GM19438 (cell line): Measurements from ENCODE around the gene SELENOT.
"Not testable (repeated sequence)": the region's sequence is repeated elsewhere in the genome, so short reads cannot be mapped to it uniquely, and the experiment has no call there.

Source experiments
- ATAC-seq: cut with Tn5 transposase; IDR thresholded peaks from one replicate; pipeline ENCODE4 v1.9.1; 2021; ENCODE audit warnings: low read depth; ENCODE audit not compliant: unreplicated experiment

The SELENOT gene

GRCh38 chr3:150607267-150608065, 4.3 kb downstream of the SELENOT start:
- ATAC-seq: no peak

- no peak for ATAC-seq
Observed at GRCh38 chr3:150609988-150610387, 6.9 kb downstream of the SELENOT start.

GRCh38 chr3:150610785-150611184, 7.7 kb downstream of the SELENOT start:
- no peak for ATAC-seq

GRCh38 chr3:150611666-150612065, 8.5 kb downstream of the SELENOT start:
- no peak for ATAC-seq

- no peak for ATAC-seq
Observed at GRCh38 chr3:150612494-150612893, 9.4 kb downstream of the SELENOT start.

- no peak for ATAC-seq
Observed at GRCh38 chr3:150613034-150613433, 9.9 kb downstream of the SELENOT start.

- ATAC-seq: no peak
Observed at GRCh38 chr3:150613709-150614480, 10.8 kb downstream of the SELENOT start.

GRCh38 chr3:150620002-150620689, 17.0 kb downstream of the SELENOT start:
- no peak for ATAC-seq

- not testable (repeated sequence) for ATAC-seq
Observed at GRCh38 chr3:150622955-150623354, 19.8 kb downstream of the SELENOT start.

GRCh38 chr3:150623945-150624344, 20.8 kb downstream of the SELENOT start:
- ATAC-seq: no peak

- ATAC-seq: no peak
Observed at GRCh38 chr3:150626148-150626930, 23.2 kb downstream of the SELENOT start.

GRCh38 chr3:150627557-150627956, 24.4 kb downstream of the SELENOT start:
- no peak for ATAC-seq

- ATAC-seq: no peak
Observed at GRCh38 chr3:150631515-150632221, 28.5 kb downstream of the SELENOT start.

GRCh38 chr3:150635076-150635475, 32.0 kb downstream of the SELENOT start:
- no peak for ATAC-seq

- ATAC-seq: peak; percentile 66
Observed at GRCh38 chr3:150635526-150635925, 32.4 kb downstream of the SELENOT start.

GRCh38 chr3:150636258-150636657, 33.1 kb downstream of the SELENOT start:
- ATAC-seq: no peak

- no peak for ATAC-seq
Observed at GRCh38 chr3:150639262-150639661, 36.1 kb downstream of the SELENOT start.

GRCh38 chr3:150640256-150640655, 37.1 kb downstream of the SELENOT start:
- ATAC-seq: no peak

GRCh38 chr3:150653110-150653561, 50.0 kb downstream of the SELENOT start:
- peak; percentile 79 for ATAC-seq

- no peak for ATAC-seq
Observed at GRCh38 chr3:150656316-150656715, 53.2 kb downstream of the SELENOT start.
